PC-3 (cell line): ENCODE data around the gene LENG1. TPM values are rescaled to one million over a fixed set of nuclear protein-coding genes. Genes with fewer than 3 reads are reported as not detected.

Source experiments
- ATAC-seq: fragments of 200-7000 bp; cut with Tn5 transposase; 2 replicates; pipeline ENCODE4 v1.9.1; 2020; ENCODE audit warnings: mild to moderate bottlenecking, moderate library complexity
- BruUV-seq: library from RNA; stranded (reverse); fragments of 400-500 nt; replicated peaks from 2 replicates; lab custom pipeline; 2021; lab: Mats Ljungman, UMichigan
- CTCF ChIA-PET: fragments of 300-600 bp; sonication (Branson Sonifier 250); formaldehyde crosslinking; loops from one replicate; lab custom pipeline; 2022; ENCODE audit warnings: antibody characterized with exemption; lab: Charles Lee
- POLR2A ChIA-PET: fragments of 300-600 bp; sonication (Branson Sonifier 250); formaldehyde crosslinking; loops from one replicate; lab custom pipeline; 2022; ENCODE audit warnings: antibody characterized with exemption; ENCODE audit not compliant: unreplicated experiment; lab: Charles Lee
- DNase-seq: peaks from one replicate; pipeline ENCODE4 v3.0.0-alpha.2; 2015
- H2AFZ ChIP-seq: fragments of 300-600 bp; sonication (generic); 2 replicates; pipeline ENCODE4 v1.6.0; 2016; ENCODE audit warnings: antibody characterized with exemption, low read length
- H3F3A ChIP-seq: fragments of 300-600 bp; sonication (generic); one replicate; pipeline ENCODE4 v1.6.0; 2017; ENCODE audit warnings: antibody characterized with exemption, low read length, control low read depth, mild to moderate bottlenecking; ENCODE audit not compliant: unreplicated experiment
- H3K27ac ChIP-seq: fragments of 300-600 bp; sonication (generic); 2 replicates; pipeline ENCODE4 v1.5.1; 2016; ENCODE audit warnings: mild to moderate bottlenecking, low read length
- H3K27me3 ChIP-seq: fragments of 300-600 bp; sonication (generic); 2 replicates; pipeline ENCODE4 v1.6.1; 2016; ENCODE audit warnings: low read length, mixed read lengths
- H3K36me3 ChIP-seq: fragments of 300-600 bp; sonication (generic); 2 replicates; pipeline ENCODE4 v1.6.1; 2016; ENCODE audit warnings: low read depth, mixed run types, low read length, mixed read lengths
- H3K4me1 ChIP-seq: fragments of 300-600 bp; sonication (generic); 2 replicates; pipeline ENCODE4 v1.5.1; 2016; ENCODE audit warnings: low read length; ENCODE audit not compliant: insufficient read depth
- H3K4me2 ChIP-seq: fragments of 300-600 bp; sonication (generic); 2 replicates; pipeline ENCODE4 v1.6.0; 2016; ENCODE audit warnings: low read length
- H3K4me3 ChIP-seq: fragments of 300-600 bp; sonication (generic); 2 replicates; pipeline ENCODE4 v1.5.1; 2016; ENCODE audit warnings: mild to moderate bottlenecking, low read length, mixed read lengths
- H3K79me2 ChIP-seq: fragments of 300-600 bp; sonication (generic); 2 replicates; pipeline ENCODE4 v1.6.1; 2017; ENCODE audit warnings: low read length, mixed read lengths
- H3K9ac ChIP-seq: fragments of 300-600 bp; sonication (generic); 2 replicates; pipeline ENCODE4 v1.6.0; 2016; ENCODE audit warnings: mild to moderate bottlenecking, low read length
- H3K9me2 ChIP-seq: fragments of 300-600 bp; sonication (generic); replicated peaks from 2 replicates; pipeline ENCODE4 v1.6.1; 2016; ENCODE audit warnings: mixed run types, low read length, mixed read lengths
- H3K9me3 ChIP-seq: fragments of 300-600 bp; sonication (generic); 2 replicates; pipeline ENCODE4 v1.6.1; 2016; ENCODE audit warnings: low read length, mixed read lengths
- H4K20me1 ChIP-seq: fragments of 300-600 bp; sonication (generic); 2 replicates; pipeline ENCODE4 v1.6.1; 2016; ENCODE audit warnings: low read length, mixed read lengths
- CTCF ChIP-seq: fragments of 300-600 bp; sonication (generic); conservative IDR thresholded peaks from 2 replicates; pipeline ENCODE4 v1.5.1; 2017; ENCODE audit warnings: antibody characterized with exemption, low read depth, mild to moderate bottlenecking, low read length
- EZH2 ChIP-seq: fragments of 300-600 bp; sonication (generic); IDR thresholded peaks from one replicate; pipeline ENCODE4 v1.6.1; 2017; ENCODE audit warnings: antibody characterized with exemption, mild to moderate bottlenecking, low read length; ENCODE audit not compliant: unreplicated experiment
- EZH2phosphoT487 ChIP-seq: fragments of 300-600 bp; sonication (generic); IDR thresholded peaks from 2 replicates; pipeline ENCODE4 v1.6.1; 2018; ENCODE audit warnings: mild to moderate bottlenecking, antibody characterized with exemption, low read length, borderline replicate concordance
- intact Hi-C: fragments of 100-400 bp; cut with micrococcal nuclease; formaldehyde crosslinking; loops from 2 replicates; pipeline ENCODE4 v1.9.0; 2023
- total RNA-seq: library from RNA; depleted of rRNA; stranded (reverse); fragments of >200 nt; gene quantifications from 2 replicates; pipeline ENCODE4 v1.2.3, GENCODE V29; 2014

LENG1 gene
- total RNA-seq, 1 experiment from 2014 or later: 13.6 TPM

- TSS peak; percentile 73 for BruUV-seq
- H3K4me2 ChIP-seq: peak overlapping the region; percentile 84
- H2AFZ ChIP-seq: peak overlapping the region; percentile 70
- no peaks in the 10 kb centered on the region for H4K20me1 ChIP-seq
- DNase-seq: peak; percentile 36
- no peaks in the 10 kb centered on the region for H3K9me3 ChIP-seq
- H3K4me1 ChIP-seq: peaks cover 33% of the 10 kb centered on the region
- peak overlapping the region; percentile 75 for H3K9ac ChIP-seq
- H3K4me3 ChIP-seq: peak overlapping the region; percentile 69
- peaks cover 23% of the 10 kb centered on the region for H3K79me2 ChIP-seq
- intact Hi-C loops: loop anchor here (1.0 to 2.0 kb wide), 2 partner anchors 22 to 32 kb away; partner anchors contain the start of genes CNOT3 and TSEN34
- H3F3A ChIP-seq: no peaks in the 10 kb centered on the region
- ChIA-PET CTCF (interaction anchor here (0.6 to 1.9 kb wide), 3 partner anchors 11 to 22 kb away, joined by 3 to 10 read pairs (median 4); partner anchors contain the start of gene CNOT3), POLR2A (interaction anchor here (0.8 to 1.6 kb wide), 3 partner anchors 12 to 31 kb away, joined by 3 to 5 read pairs (median 4); partner anchors contain the start of genes CNOT3 and MBOAT7)
- H3K27ac ChIP-seq: peak overlapping the region; percentile 72
- ATAC-seq: no peak
- peaks cover 27% of the 10 kb centered on the region for H3K36me3 ChIP-seq
- H3K27me3 ChIP-seq: no peaks in the 10 kb centered on the region
- no peaks in the 10 kb centered on the region for H3K9me2 ChIP-seq
- no peak for TF ChIP-seq CTCF
- no peak for TF ChIP-seq EZH2
- TF ChIP-seq EZH2phosphoT487: no peak
Observed at GRCh38 chr19:54158812-54159351, 639 bp downstream of the LENG1 start.

GRCh38 chr19:54156953-54157352 is 2.6 kb downstream of the LENG1 start:
- CTCF ChIA-PET: interaction anchor here (0.8 kb wide), 1 partner anchor 11 kb away, joined by 3 read pairs; no protein-coding TSS in a partner anchor
- Histone ChIP-seq H3K9ac (no peak overlapping the region), H3K4me2 (no peak overlapping the region), H3K79me2 (peaks cover 23% of the 10 kb centered on the region), H4K20me1 (no peaks in the 10 kb centered on the region), H3K27me3 (no peaks in the 10 kb centered on the region), H3K36me3 (peaks cover 46% of the 10 kb centered on the region), H3K4me1 (peaks cover 26% of the 10 kb centered on the region), H3K9me3 (no peaks in the 10 kb centered on the region), H2AFZ (no peak overlapping the region), H3K9me2 (no peaks in the 10 kb centered on the region), H3F3A (no peaks in the 10 kb centered on the region), H3K27ac (no peak overlapping the region), H3K4me3 (no peak overlapping the region)
- intact Hi-C loops: no loop called here
- DNase-seq (no peak), ATAC-seq (no peak)
- BruUV-seq: no TSS peak
- POLR2A ChIA-PET: no interaction called here
- TF ChIP-seq EZH2phosphoT487 (no peak), EZH2 (no peak), CTCF (no peak)

- peaks cover 48% of the 10 kb centered on the region for H3K36me3 ChIP-seq
- H3K27ac ChIP-seq: no peak overlapping the region
- H3K9ac ChIP-seq: no peak overlapping the region
- peaks cover 19% of the 10 kb centered on the region for H3K79me2 ChIP-seq
- no peaks in the 10 kb centered on the region for H3F3A ChIP-seq
- H3K9me3 ChIP-seq: no peaks in the 10 kb centered on the region
- BruUV-seq: TSS peak; percentile 1
- no peak for ATAC-seq
- peaks cover 22% of the 10 kb centered on the region for H3K4me1 ChIP-seq
- no peak overlapping the region for H3K4me2 ChIP-seq
- no peak overlapping the region for H3K4me3 ChIP-seq
- no peak for DNase-seq
- intact Hi-C loops: no loop called here
- ChIA-PET POLR2A (no interaction called here), CTCF (no interaction called here)
- H3K27me3 ChIP-seq: no peaks in the 10 kb centered on the region
- TF ChIP-seq CTCF (no peak), EZH2phosphoT487 (no peak), EZH2 (no peak)
- H3K9me2 ChIP-seq: no peaks in the 10 kb centered on the region
- H2AFZ ChIP-seq: no peak overlapping the region
- H4K20me1 ChIP-seq: no peaks in the 10 kb centered on the region
Observed at GRCh38 chr19:54156490-54156889, 3.0 kb downstream of the LENG1 start.
